Measurements from ENCODE around the gene RNF7. TPM values are rescaled to one million over a fixed set of nuclear protein-coding genes. Genes with fewer than 3 reads are reported as not detected.
"Not testable (repeated sequence)": the region's sequence is repeated elsewhere in the genome, so short reads cannot be mapped to it uniquely, and the experiment has no call there.

The RNF7 gene
- total RNA-seq, 2 donors from 2014 or later, result 53.9 to 54.7 TPM

- Histone ChIP-seq H3K9me3 (no peaks in the 10 kb centered on the region), H3K4me3 (no peak overlapping the region), H3K4me1 (ENCODE audit: control insufficient read depth in 1 of 2, low read depth in 2 of 2) (no peaks in the 10 kb centered on the region), H3K27ac (no peak overlapping the region), H3K36me3 (no peaks in the 10 kb centered on the region), H3K27me3 (replicated peaks; ENCODE audit: insufficient read depth) (no peaks in the 10 kb centered on the region)
- TF ChIP-seq CTCF (IDR thresholded peaks at IDR 0.05), result no peak
- DNase-seq (ENCODE audit: low spot score) (no peak), ATAC-seq (ENCODE audit: insufficient number of reproducible peaks, low FRiP score, low read depth) (no peak)
Measured at GRCh38 chr3:141788149-141788548, 50.1 kb downstream of the RNF7 start.

- not testable (repeated sequence) for ATAC-seq (ENCODE audit: insufficient number of reproducible peaks, low FRiP score, low read depth); H3K27ac ChIP-seq; H3K9me3 ChIP-seq; DNase-seq (ENCODE audit: low spot score); H3K36me3 ChIP-seq; H3K4me3 ChIP-seq; H3K27me3 ChIP-seq (replicated peaks; ENCODE audit: insufficient read depth); H3K4me1 ChIP-seq (ENCODE audit: control insufficient read depth in 1 of 2, low read depth in 2 of 2)
Measured at GRCh38 chr3:141788750-141789149, 50.7 kb downstream of the RNF7 start.

GRCh38 chr3:141789281-141789680, 51.2 kb downstream of the RNF7 start:
- no peaks in the 10 kb centered on the region for H3K36me3 ChIP-seq
- H3K27ac ChIP-seq, result no peak overlapping the region
- no peak for TF ChIP-seq CTCF (IDR thresholded peaks at IDR 0.05)
- DNase-seq (ENCODE audit: low spot score) (no peak), ATAC-seq (ENCODE audit: insufficient number of reproducible peaks, low FRiP score, low read depth) (no peak)
- no peaks in the 10 kb centered on the region for H3K9me3 ChIP-seq
- H3K4me1 ChIP-seq (ENCODE audit: control insufficient read depth in 1 of 2, low read depth in 2 of 2), result no peaks in the 10 kb centered on the region
- no peak overlapping the region for H3K4me3 ChIP-seq
- no peaks in the 10 kb centered on the region for H3K27me3 ChIP-seq (replicated peaks; ENCODE audit: insufficient read depth)

GRCh38 chr3:141790171-141790570, 52.1 kb downstream of the RNF7 start:
- no peak for ATAC-seq (ENCODE audit: insufficient number of reproducible peaks, low FRiP score, low read depth)

GRCh38 chr3:141792495-141792894, 54.4 kb downstream of the RNF7 start:
- ATAC-seq (ENCODE audit: insufficient number of reproducible peaks, low FRiP score, low read depth), result no peak
- H3K4me3 ChIP-seq, result no peak overlapping the region
- no peak for TF ChIP-seq CTCF (IDR thresholded peaks at IDR 0.05)
- no peaks in the 10 kb centered on the region for H3K9me3 ChIP-seq
- no peak overlapping the region for H3K27ac ChIP-seq
- no peaks in the 10 kb centered on the region for H3K36me3 ChIP-seq
- no peak for DNase-seq (ENCODE audit: low spot score)
- H3K4me1 ChIP-seq (ENCODE audit: control insufficient read depth in 1 of 2, low read depth in 2 of 2), result peaks cover 4 to 19% of the 10 kb centered on the region in 2 donors
- H3K27me3 ChIP-seq (replicated peaks; ENCODE audit: insufficient read depth), result no peaks in the 10 kb centered on the region

More at GRCh38 chr3:141790171-141790570, 52.1 kb downstream of the RNF7 start:
- Histone ChIP-seq H3K27ac (no peak overlapping the region), H3K4me3 (no peak overlapping the region), H3K36me3 (no peaks in the 10 kb centered on the region), H3K27me3 (replicated peaks; ENCODE audit: insufficient read depth) (no peaks in the 10 kb centered on the region), H3K9me3 (no peaks in the 10 kb centered on the region), H3K4me1 (ENCODE audit: control insufficient read depth in 1 of 2, low read depth in 2 of 2) (no peaks in the 10 kb centered on the region)
- DNase-seq (ENCODE audit: low spot score), result no peak
- no peak for TF ChIP-seq CTCF (IDR thresholded peaks at IDR 0.05)
